Rectal smooth muscle tissue (tissue), 1 donor: ENCODE data around the gene NAALADL2.
"Not testable (repeated sequence)": the region's sequence is repeated elsewhere in the genome, so short reads cannot be mapped to it uniquely, and the experiment has no call there.

Source experiments
- H3K27ac ChIP-seq: one replicate; pipeline ENCODE4 v1.7.0; 2013; ENCODE audit warnings: low read depth, low read length, inconsistent platforms
- H3K27me3 ChIP-seq: one replicate; pipeline ENCODE4 v1.7.0; 2013; ENCODE audit warnings: low read length; ENCODE audit not compliant: control insufficient read depth, insufficient read depth
- H3K36me3 ChIP-seq: one replicate; pipeline ENCODE4 v1.7.0; 2013; ENCODE audit warnings: low read length; ENCODE audit not compliant: control insufficient read depth, insufficient read depth
- H3K4me1 ChIP-seq: one replicate; pipeline ENCODE4 v1.7.0; 2013; ENCODE audit warnings: low read length; ENCODE audit not compliant: control insufficient read depth, insufficient read depth
- H3K4me3 ChIP-seq: one replicate; pipeline ENCODE4 v1.7.0; 2013; ENCODE audit warnings: low read length
- H3K9ac ChIP-seq: one replicate; pipeline ENCODE4 v1.7.0; 2013; ENCODE audit warnings: low read length

NAALADL2 gene

GRCh38 chr3:175489406-175489805, 630.3 kb downstream of the NAALADL2 start:
- no peaks in the 10 kb centered on the region for H3K4me1 ChIP-seq
- H3K9ac ChIP-seq = no peak overlapping the region
- no peaks in the 10 kb centered on the region for H3K27me3 ChIP-seq
- no peak overlapping the region for H3K4me3 ChIP-seq
- H3K27ac ChIP-seq = no peak overlapping the region
- H3K36me3 ChIP-seq = no peaks in the 10 kb centered on the region

DNA sequence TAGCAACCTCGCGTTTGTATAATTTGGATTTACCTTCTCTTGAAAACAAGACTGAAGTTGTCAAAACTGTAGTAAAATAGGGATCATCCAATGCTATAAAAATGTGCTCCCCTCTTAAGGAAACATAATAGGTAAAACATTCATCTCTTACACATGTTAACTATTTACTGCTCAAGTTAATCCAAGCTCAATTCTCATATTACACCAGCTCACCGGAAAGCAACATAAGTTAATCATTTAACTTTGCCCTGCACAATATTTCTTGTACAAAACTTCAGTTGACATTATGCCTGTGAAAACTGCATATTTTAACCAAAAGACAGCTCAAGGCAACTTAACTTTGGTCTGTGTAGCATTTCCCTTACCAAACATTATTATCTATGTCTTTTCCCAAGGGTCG, 634.2 kb downstream of the NAALADL2 start:
- H3K36me3 ChIP-seq = no peaks in the 10 kb centered on the region
- H3K4me1 ChIP-seq = no peaks in the 10 kb centered on the region
- no peak overlapping the region for H3K27ac ChIP-seq
- no peak overlapping the region for H3K4me3 ChIP-seq
- no peak overlapping the region for H3K9ac ChIP-seq
- H3K27me3 ChIP-seq = no peaks in the 10 kb centered on the region

DNA sequence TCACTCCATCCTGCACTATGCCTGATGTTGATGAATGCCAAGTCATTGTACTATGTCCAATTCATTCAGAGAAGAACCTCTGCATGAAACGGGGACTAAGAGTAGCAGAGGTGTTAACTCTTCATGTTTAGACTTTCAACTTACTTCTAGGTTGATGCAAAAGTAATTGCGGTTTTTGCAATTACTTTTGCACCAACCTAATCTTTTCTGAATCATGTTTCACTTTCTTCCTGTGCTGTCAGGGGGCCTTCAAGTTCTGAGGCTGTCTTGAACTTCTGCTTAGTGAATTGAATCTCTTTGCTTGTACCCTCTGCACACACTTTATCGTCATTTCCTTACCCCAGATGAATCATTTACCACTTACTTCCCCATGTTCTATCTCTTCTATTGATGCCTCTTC, 636.2 kb downstream of the NAALADL2 start:
- no peak overlapping the region for H3K27ac ChIP-seq
- H3K27me3 ChIP-seq = no peaks in the 10 kb centered on the region
- H3K4me1 ChIP-seq = no peaks in the 10 kb centered on the region

GRCh38 chr3:175502155-175502554, 643.0 kb downstream of the NAALADL2 start:
- no peaks in the 10 kb centered on the region for H3K27me3 ChIP-seq
- H3K4me3 ChIP-seq = no peak overlapping the region
- no peaks in the 10 kb centered on the region for H3K36me3 ChIP-seq
- no peak overlapping the region for H3K9ac ChIP-seq
- H3K27ac ChIP-seq = no peak overlapping the region
- H3K4me1 ChIP-seq = no peaks in the 10 kb centered on the region

More for the DNA sequence above, 636.2 kb downstream of the NAALADL2 start:
- Histone ChIP-seq H3K4me3 (no peak overlapping the region), H3K36me3 (no peaks in the 10 kb centered on the region), H3K9ac (no peak overlapping the region)

- Histone ChIP-seq H3K27me3 (no peaks in the 10 kb centered on the region), H3K4me3 (no peak overlapping the region), H3K4me1 (no peaks in the 10 kb centered on the region), H3K27ac (no peak overlapping the region), H3K9ac (no peak overlapping the region), H3K36me3 (no peaks in the 10 kb centered on the region)
Observed at GRCh38 chr3:175511219-175511785, 652.2 kb downstream of the NAALADL2 start.

DNA sequence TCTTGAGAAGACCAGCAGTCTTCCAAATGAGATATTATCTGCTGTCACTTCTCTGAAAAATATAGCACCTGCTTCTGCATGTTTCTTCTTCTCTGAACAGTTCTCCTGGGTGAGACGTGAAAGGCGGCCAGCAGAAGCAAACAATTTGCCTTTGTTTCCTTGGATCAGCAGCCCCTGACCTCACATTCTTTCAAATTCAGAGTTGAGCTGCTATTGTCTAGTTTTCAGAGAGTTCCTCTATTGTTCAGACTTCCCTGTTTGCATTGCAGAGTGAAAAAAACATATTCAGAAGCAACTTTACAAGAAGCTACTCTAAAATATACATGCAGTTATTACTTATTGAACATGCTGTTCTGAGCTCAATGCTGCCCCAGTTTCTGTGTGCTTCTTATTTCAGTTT, 653.6 kb downstream of the NAALADL2 start:
- Histone ChIP-seq H3K4me3 (no peak overlapping the region), H3K27me3 (no peaks in the 10 kb centered on the region), H3K9ac (no peak overlapping the region), H3K4me1 (no peaks in the 10 kb centered on the region), H3K36me3 (no peaks in the 10 kb centered on the region), H3K27ac (no peak overlapping the region)

GRCh38 chr3:175518459-175518858, 659.3 kb downstream of the NAALADL2 start:
- H3K36me3 ChIP-seq = no peaks in the 10 kb centered on the region
- H3K9ac ChIP-seq = no peak overlapping the region
- no peaks in the 10 kb centered on the region for H3K4me1 ChIP-seq
- H3K27me3 ChIP-seq = no peaks in the 10 kb centered on the region
- no peak overlapping the region for H3K4me3 ChIP-seq
- no peak overlapping the region for H3K27ac ChIP-seq

GRCh38 chr3:175521406-175521805, 662.3 kb downstream of the NAALADL2 start:
- Histone ChIP-seq H3K4me1 (no peaks in the 10 kb centered on the region), H3K27me3 (no peaks in the 10 kb centered on the region), H3K4me3 (no peak overlapping the region), H3K36me3 (no peaks in the 10 kb centered on the region), H3K9ac (no peak overlapping the region), H3K27ac (no peak overlapping the region)

DNA sequence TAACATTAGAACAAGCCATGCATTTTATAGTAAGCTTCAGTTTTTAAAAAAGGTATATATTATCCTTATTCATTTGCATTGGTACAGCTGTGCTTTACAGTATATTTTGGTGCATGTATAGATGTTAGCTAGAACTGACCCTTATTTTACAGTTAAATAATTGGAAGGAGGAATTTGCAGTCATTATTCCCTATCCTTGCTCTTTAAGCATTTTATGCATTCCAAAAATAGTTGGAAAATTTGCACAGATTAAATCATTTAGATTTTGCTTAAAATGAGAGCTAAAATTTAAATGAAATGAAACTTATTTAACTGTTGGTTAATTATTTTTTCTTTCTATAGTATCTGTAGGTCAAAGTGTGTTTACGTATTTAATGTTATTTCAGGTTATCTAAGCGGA, 667.1 kb downstream of the NAALADL2 start:
- H3K36me3 ChIP-seq = no peaks in the 10 kb centered on the region
- H3K4me1 ChIP-seq = no peaks in the 10 kb centered on the region
- no peaks in the 10 kb centered on the region for H3K27me3 ChIP-seq
- peak overlapping the region; percentile 37 for H3K4me3 ChIP-seq
- no peak overlapping the region for H3K27ac ChIP-seq
- no peak overlapping the region for H3K9ac ChIP-seq

GRCh38 chr3:175526609-175527280, 667.6 kb downstream of the NAALADL2 start:
- Histone ChIP-seq H3K4me3 (peak overlapping the region; percentile 37), H3K27me3 (no peaks in the 10 kb centered on the region), H3K36me3 (no peaks in the 10 kb centered on the region), H3K4me1 (no peaks in the 10 kb centered on the region), H3K9ac (no peak overlapping the region), H3K27ac (no peak overlapping the region)

DNA sequence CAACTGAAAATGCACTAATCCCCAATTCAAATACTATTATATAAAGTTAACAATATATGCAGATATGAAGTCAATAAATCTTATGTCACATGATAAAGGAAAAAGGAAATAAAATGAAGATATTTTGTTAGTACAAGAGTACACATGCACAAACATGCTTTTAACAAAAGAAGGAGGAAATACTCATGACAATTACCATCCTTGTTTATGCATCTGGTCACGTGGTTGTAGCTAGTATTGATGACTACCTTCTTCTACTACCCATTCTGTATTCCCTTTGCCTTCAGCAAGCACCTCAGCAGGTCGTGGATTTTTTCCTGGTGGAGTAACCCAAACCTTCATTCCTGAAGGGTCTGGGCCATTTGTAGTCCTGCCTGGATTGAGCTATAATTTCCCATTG, 669.6 kb downstream of the NAALADL2 start:
- H3K4me1 ChIP-seq, H3K27me3 ChIP-seq, H3K36me3 ChIP-seq, H3K27ac ChIP-seq, H3K4me3 ChIP-seq, H3K9ac ChIP-seq: not testable (repeated sequence)

DNA sequence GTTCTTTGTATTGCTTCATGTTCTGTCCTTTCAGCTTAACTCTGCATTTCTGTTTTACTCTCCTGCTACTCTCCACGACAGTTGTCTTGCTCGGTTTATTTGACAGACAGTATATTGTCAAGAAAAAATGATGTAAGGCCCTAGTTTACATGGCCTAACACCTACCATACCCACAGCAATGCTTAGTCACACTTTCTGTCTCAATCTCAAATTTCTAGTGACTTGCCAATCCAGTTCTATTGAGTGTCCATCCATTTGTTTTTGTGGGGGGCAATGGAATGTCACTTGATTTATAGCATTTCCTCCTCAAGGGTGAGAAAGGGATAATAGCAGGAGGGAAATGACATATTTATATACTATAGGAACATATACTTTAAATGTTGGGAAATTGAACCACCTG, 676.2 kb downstream of the NAALADL2 start:
- no peak overlapping the region for H3K9ac ChIP-seq
- no peak overlapping the region for H3K4me3 ChIP-seq
- H3K36me3 ChIP-seq = no peaks in the 10 kb centered on the region
- no peaks in the 10 kb centered on the region for H3K4me1 ChIP-seq
- no peak overlapping the region for H3K27ac ChIP-seq
- H3K27me3 ChIP-seq = no peaks in the 10 kb centered on the region

GRCh38 chr3:175546115-175546514, 687.0 kb downstream of the NAALADL2 start:
- H3K27me3 ChIP-seq = no peaks in the 10 kb centered on the region
- no peaks in the 10 kb centered on the region for H3K36me3 ChIP-seq
- H3K27ac ChIP-seq = no peak overlapping the region
- H3K9ac ChIP-seq = no peak overlapping the region
- no peak overlapping the region for H3K4me3 ChIP-seq
- no peaks in the 10 kb centered on the region for H3K4me1 ChIP-seq
